Activated CD4-positive, alpha-beta T cell treated with anti-CD3 and anti-CD28 coated beads, Interleukin-2, amount 50 U/mL, for 1 hour (primary cell): ENCODE results near the gene EEIG1.
"Not testable (repeated sequence)": the region's sequence is repeated elsewhere in the genome, so short reads cannot be mapped to it uniquely, and the experiment has no call there.

ENCODE experiments used
- DNase-seq: peaks from one replicate; pipeline ENCODE4 v3.0.0-alpha.2; 2020

EEIG1 gene

DNA sequence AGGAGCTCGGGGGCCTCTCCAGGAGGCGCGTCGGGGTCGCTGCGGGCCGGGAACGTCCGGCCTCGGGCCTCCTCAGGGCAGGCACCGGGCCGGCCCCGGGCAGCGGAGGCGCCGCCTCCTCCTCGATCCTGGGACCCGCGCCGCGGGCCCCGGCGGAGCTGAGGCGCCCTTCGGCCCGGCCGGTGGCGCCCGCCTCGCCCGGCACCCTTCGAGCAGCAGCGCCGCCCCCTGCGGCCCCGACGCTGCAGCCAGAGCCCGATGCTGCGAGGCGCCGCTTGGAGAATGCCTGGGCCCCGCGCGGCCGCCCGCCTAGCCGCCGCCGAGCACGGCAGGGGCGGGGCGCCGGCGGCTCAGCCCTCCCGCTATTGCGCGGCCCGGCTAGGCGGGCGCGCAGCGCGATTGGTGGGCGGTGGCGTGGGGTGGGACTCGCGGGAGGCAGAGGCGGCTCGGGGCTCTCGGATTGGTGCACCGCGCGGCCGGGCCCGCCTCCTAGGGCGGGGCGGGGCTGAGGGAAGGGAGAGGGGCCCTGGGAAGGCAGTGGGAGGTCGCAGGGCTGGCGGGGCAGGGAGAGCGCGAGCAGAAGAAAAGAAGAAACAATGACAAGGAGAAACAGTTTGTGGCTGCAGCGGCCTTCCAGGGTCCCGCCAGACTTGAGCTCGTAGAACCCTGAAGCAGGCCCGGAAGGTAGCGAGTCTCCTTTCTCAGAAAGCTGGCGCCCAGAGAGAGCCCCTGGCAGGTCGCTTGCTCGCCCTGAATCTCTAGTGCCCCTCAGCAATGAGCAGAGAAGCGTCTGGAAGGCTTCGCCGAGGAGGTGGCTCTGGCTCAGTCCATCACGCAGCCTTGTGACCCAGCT, at the start of gene EEIG1:
EEIG1 (minus strand) TSS at position 284 of the 853 bp plus-strand sequence. CDS start 852 bp downstream, outside the sequence.
- peak; percentile 97 for DNase-seq

DNA sequence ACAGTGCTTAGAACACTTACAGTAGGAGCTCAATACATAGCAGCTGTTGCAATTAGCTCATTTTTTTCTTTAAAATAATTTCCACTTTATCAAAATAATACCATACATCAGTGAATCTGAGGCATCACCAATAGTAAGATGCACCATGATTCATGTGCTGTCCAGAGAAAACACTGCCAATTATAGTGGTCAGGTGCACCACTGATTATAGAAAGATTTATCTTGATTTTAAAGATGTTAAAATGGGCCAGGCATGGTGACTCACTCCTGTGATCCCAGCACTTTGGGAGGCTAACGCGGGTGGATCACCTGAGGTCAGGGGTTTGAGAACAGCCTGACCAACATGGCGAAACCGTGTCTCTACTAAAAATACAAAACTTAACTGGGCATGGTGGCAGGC, 46.9 kb upstream of the EEIG1 start:
- DNase-seq, result no peak

DNA sequence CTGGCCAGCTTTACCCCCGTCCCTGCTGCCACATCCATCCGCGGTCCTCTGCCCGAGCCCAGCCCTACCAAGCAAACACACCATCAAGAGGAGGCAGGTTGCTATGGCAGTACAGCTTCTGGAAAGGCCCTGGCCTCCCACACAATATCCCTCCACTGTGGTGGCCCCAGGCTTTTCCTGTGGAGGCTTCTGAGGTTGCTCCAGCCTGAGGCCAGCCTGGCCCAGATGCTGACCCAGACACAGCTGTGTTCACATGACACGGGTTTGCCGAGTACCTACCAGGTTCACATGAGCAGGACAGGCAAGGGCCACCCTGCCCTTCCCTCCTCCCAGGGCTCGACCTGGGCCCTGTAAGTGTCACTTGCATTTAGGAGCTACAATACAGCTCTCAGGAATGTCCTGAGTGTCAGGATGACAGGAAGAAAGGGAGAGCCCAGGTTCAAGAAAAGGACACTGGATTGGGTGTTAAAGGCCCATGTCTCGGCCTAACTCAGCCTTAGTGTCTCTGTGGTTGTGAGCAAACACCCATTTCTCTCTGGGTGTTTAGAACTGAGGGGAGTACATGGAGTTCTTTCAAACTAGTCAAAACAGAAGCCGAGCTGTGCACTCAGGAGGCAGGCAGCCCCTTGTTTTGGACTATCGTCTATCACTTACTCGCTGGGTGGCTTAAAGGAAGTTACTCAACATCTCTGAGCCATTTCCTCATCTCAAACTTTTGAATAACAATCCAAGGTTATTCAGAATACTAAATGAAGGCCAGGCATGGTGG, 46.2 kb upstream of the EEIG1 start:
- DNase-seq, result peak; percentile 35

DNA sequence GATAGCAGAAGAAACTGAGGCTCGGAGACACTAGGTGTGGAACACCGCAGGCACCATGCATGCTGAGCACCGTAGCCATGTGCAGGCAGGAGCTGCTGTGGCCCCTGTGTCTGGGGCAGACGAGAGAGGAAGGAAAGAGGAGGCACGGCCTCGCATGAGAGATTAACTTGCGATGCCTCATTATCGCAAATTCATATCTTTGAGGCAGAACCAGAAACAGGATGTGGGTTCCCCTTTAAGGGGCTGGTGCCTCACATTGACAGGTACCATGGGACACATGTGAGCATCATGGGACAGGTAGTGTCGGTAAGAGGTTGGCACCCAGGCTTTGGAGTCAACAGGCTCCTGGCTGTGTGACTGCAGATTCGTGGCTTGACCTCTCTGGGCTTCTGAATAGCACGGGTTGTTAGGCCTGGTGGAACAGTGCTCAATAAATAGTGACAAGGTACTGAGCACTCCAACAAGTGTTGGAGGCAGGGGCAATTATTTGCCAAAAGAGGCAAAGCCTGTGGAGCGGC, 45.5 kb upstream of the EEIG1 start:
- DNase-seq, result peak; percentile 75

DNA sequence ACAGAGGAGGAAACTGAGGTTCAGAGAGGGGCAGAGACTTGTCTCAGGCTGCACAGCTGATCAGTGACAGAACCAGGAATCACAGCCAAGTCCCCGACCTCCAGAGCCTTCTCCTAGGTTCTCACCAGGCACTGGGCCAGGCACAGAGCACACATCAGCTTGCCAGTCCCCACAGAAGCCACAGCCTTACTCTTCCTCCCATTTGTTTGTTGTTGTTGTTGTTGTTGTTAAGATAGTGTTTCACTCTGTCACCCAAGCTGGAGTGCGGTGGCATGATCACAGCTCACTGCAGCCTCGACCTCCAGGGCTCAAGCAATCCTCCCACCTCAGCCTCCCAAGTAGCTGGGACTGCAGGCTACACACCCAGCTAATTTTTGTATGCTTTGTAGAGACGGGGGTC, 44.9 kb upstream of the EEIG1 start:
- no peak for DNase-seq

DNA sequence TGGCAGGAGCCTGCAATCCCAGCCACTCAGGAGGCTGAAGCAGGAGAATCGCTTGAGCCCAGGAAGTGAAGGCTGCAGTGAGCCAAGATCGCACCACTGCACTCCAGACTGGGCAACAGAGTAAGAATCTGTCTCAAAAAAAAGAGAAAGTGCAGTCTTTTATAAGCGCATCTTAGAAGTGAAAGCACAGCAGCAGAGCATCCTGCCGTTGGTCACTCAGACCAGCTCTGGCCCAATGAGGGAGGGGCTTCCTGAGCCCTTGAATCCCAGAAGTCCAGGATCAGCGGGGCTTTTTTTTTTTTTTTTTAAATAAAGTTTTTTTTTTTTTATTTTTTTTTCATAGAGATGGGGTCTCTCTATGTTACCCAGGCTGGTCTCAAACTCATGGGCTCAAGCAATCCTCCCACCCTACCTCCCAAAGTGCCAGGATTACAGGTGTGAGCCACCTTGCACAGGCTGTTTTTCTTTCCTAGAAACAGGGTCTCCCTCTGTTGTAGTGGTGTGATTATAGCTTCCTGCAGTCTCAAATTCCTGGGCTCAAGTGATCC, 44.0 kb upstream of the EEIG1 start:
- no peak for DNase-seq

DNA sequence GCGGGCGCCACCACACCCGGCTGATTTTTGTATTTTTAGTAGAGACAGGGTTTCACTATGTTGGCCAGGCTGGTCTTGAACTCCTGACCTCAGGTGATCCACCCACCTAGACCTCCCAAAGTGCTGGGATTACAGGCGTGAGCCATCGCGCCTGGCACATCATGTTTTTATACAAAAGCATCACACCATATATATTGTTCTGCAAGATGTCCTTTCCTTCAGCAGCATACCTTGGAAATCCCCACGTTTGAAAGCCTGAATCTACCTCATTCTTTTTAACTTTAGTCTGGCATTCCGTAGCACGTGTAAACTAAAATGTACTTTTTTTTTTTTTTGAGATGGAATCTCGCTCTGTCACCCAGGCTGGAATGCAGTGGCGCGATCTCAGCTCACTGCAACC, 42.9 kb upstream of the EEIG1 start:
- not testable (repeated sequence) for DNase-seq

DNA sequence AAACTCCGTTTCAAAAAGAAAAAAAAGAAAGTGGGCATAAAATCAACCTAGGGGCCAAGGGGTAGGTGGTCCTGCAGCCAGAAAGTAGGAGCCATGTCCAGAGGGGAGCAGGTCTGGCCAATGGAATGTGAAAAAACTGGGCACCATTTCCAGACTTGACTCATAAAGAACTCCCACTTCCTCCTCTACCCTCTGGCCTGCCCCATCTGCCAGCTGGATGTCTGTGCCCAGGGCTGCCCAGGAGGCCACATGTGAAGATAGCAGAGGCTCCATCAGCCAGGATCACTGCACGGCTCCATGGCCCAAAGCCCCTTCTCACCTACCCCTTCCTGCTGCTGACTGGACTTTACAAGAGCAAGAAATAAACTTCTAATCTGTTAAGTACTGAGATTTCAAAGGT, 42.1 kb upstream of the EEIG1 start:
- no peak for DNase-seq

DNA sequence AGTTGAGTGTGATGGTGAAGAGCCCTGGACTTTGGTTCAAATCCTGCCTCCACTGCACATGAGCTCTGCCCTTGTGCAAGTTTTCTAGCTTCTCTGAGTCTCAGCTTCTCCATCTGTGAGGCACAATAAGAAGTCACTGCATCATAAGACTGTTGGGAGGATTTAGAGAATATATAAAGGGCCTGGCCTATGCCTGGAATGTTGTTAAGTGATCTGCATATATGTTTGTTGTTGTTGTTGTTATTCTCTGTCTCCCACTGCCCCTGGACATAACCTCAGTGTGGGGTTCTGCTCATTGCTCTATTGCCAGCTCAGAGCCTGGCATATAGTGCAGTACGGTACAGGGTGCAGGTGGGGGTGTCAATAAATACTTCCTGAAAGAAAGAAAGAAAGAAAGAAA, 40.3 kb upstream of the EEIG1 start:
- DNase-seq, result no peak

DNA sequence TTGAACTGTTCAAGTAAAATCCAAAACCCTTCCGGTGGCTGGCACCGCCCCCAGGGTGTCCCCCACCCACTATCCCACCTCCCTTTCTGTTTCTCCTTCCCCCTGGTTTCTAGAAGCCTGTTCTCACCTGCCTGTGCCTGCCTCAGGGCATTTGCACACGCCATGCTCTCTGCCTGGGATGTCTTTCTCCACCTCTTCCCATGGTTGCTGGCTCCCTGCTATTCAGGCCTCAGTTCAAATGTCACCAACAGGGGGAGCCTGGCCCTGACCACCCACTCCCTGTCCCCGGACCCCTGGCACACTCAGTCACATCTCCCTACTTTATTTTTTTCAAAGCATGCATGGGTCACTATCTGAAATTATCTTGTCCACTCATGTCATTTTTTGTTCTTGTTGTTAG, 39.9 kb upstream of the EEIG1 start:
- no peak for DNase-seq

DNA sequence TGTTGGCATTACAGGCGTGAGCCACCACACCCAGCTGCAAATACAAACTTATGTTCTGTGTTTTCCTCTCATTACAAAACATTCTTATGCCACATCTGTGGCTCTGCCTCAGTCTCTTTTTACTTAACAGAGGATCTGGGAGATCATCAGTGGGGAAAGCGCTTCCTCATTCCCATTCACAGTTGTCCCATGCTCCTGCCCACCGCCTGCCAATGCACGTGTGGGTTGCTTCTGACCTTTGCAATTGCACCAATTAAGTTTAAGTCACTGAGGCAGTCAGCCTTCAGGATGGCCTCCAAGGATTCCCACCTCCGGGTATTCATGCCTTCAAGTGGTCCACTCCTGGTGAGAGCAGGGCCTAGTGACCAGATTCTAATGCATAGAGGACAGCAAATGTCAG, 34.9 kb upstream of the EEIG1 start:
- no peak for DNase-seq

DNA sequence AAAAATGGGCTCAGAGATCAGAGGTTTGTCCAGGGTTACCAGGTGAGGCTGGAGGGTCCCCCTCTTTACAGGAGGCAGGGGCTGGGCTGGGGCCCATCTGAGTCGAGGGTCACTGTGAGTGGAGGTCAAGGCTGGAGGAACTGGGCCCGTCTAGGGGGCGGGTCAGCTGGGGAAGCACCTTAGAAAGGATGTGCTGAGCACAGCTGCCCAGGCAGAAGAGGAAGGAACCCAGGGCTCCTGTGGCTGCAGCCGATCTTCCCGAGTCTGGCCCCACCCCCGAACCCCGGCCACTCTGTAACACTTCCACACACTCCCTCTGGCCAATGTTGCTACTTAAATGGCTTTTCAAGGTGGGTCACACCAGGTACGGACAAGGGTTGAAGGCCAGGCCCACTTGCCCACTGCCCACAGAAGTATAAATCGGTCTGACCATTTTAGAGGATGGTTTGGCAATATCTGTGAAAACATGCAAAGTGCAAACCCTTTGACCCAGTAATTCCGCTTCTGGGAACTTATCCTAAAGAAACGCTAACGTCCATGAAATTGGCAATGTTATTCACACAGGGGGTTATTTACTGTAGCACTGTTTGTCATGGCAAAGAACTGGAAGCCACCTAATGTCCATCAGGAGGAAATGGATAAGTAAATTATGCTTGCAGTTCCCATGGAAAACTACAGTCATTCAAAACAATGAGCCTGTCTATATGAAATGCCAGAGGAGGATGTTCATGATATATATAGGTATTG, 30.5 kb upstream of the EEIG1 start:
- DNase-seq, result no peak

DNA sequence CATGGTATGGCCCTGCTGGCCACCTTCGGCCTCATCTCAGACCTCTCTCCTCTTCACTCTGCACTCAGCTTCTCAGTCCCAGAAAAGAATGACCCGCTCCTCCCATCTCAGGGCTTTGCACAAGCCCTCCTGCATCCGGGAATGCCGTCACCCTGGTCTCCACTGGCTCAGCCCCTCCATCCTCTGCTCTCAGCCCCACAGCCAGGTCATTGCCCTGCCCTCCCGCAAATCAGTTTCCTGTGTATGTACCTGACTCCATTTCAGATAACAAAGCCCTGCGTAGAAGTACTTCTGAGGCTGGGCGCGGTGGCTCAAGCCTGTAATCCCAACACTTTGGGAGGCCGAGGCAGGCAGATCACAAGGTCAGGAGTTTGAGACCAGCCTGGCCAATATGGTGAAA, 28.9 kb upstream of the EEIG1 start:
- no peak for DNase-seq

DNA sequence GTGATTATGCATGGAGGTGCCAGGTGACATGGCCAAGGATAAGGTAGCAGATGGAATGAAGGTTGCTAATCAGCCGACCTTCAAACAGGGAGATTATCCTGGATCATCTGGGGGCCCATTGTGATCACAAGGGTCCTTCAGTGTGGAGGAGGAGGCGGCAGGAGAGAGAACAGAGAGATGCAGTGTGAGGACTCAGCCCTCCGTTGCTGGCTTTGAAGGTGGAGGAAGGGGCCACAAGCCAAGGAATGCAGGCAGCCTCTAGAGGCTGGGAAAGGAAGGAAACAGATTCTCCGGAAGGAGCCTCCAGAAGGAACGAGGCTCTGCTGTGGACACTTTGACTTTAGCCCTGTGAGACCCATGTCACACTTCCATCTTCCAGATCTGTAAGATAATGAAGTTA, 27.4 kb upstream of the EEIG1 start:
- no peak for DNase-seq

DNA sequence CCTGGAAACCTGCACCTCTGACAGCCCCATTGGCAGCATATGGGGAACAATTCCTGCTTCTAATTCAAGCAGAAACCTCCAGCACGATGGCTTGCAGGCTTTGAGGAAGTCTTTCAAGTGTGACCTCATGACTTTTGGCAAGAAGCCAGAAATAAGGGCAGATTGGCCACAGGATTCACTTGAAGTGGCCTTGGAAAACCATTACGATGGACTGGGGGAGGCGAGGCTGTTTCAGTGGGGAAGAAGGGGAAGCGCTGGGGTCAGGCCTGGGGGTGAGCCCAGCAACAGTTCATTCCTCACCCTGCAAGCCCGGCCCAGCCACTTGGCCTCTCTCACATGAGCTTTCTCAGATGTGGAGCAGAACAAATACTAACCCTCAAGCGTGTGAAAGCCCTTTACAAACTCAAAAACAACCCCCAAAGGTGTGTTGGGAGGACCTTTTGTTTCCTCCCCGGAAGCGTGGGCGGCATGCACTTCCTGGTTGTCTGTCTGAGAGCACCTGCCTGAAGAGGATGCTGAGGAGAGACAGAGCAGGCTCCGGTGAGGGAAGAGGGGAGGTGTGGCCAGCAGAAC, 26.9 kb upstream of the EEIG1 start:
- peak; percentile 90 for DNase-seq

DNA sequence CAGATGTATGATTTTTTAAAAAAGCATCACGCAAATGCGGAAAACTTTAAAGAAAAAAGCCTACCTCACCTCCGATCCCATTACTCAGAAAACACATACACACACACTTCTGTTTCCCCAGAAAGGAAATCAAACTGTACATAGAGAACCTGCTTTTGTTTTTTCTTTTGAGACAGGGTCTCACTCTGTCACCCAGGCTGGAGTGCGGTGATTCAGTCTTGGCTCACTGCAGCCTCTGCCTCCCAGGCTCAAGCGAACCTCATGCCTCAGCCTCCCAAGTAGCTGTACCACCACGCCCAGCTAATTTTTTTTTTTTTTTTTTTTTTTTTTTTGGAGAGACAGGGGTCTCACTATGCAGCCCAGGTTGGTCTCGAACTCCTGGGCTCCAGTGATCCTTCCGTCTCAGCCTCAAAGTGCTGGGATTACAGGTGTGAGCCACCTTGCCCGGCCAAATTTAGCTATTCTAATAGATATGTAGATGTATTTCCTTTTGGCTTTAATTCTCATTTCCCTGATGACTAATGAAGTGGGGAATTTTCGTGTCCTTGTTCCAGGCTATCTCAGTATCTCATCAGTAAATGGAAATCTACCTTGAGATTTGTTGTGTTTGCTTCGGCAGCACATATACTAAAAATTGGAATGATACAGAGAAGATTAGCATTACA, 25.7 kb upstream of the EEIG1 start:
- no peak for DNase-seq

DNA sequence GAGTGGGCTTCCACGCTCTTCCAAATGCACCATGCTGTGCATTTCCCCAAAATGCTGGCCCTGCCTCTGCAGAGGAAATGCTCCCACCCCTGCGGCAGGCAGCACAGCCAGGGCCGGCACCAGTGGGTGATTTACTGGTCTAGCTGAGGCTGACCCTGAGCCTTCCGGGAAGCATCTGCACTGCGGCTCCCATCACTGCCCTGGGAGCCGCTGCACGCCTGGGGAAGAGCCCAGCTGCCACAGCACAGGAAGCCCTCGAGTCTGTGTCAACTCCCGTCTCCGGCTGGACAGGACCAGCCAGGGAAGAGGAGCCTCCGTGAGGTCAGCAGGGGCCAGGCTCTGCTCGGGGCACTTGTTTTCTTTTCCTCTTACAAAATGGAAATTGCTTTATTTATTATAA, 25.1 kb upstream of the EEIG1 start:
- DNase-seq, result no peak

DNA sequence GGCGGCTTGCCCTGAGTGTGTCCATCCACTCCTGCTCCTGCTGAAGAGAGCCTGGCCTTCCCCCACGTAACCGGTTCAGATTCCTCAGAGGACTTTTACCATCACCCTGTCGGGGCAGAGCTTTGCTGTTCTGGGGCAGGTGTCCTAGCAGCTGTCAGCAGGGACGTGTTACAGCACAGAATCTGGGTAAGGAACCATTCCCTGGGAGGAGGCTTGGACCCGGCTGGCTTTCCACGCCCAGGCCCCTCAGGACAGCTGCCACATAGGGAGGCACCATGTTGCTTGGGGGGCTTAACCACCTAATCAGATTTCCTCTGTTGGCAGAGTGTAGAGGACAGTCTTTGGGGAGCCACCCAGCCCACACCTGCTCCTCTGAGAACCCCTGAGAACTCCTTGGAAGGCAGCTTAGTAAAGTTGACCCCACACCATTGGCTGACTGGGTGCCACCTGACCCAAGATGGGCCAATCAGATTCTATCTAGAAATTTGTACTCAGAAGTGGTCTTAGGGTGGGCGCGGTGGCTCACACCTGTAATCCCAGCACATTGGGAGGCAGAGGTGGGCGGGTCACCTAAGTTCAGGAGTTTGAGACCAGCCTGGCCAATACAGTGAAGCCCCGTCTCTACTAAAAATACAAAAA, 23.3 kb upstream of the EEIG1 start:
- DNase-seq, result no peak

DNA sequence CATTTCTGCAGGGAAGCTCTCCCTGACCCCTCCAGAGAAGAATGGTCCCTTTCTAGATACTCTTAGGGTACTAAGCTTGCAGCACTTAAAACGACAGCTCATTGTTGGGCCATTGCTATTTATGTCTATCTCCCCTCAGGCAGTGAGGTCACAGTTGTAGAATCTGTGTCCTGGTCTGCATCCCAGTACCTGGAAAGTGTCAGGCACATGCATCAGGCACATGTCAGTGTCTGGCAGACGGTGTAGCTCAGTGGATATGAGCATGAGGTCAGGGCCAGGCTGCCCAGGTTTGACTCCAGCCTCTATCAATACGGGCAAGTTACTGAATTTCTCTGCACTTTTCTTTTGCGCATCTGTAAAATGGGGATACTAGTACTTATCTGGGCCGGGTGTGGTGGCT, 22.2 kb upstream of the EEIG1 start:
- no peak for DNase-seq

DNA sequence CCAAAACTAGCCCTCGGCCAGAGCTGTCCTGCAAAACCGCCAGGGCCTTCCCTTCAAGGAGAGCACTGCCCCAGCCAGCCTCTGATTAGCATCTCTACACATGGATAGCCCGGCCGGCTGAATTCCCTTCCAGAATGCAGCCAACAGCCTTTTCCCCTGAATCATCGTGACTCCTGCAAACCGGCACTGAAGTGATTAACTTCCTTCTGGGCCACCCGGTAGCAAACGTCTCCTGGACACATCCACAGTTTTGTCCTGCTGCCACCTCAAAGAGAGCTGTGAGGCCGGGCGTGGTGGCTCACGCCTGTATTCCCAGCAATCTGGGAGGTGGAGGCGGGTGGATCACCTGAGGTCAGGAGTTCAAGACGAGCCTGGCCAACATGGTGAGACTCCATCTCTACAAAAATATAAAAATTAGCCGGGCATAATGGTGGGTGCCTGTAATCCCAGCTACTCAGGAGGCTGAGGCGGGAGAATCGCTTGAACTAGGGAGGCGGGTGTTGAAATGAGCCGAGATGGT, 21.1 kb upstream of the EEIG1 start:
- no peak for DNase-seq

DNA sequence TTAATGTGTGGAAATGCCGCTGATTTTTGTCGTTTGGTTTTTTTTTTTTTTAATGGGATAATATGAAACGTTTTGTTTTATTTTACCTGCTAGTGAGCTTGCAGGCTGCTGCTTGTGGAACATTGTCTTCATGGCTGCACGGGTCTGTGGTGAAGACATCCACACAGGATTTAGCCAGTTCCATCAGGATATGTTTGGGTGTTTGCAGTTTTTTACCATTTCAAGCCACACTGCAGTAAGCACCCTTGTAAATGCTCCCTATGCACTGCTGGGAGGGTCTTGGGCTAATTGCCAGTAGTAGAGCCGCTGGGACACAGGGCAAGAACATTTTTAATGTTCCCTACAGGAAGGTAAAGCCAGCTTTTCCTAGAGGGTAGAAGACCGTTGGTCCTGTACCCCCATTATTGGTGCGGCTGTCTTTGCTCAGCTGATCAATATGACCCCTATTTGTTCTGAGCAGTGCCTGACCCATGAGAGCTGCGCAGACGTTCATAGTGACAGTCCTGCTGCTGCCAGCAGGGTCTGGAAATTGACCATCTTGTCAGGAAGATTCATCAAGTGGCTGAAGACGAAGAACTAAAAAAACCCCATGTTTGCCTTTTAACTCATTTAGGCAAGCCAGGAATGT, 20.5 kb upstream of the EEIG1 start:
- no peak for DNase-seq
